GM20431 (cell line): ENCODE data around the gene DEPDC5.
"Not testable (repeated sequence)": the region's sequence is repeated elsewhere in the genome, so short reads cannot be mapped to it uniquely, and the experiment has no call there.

Source experiments
- in situ Hi-C: fragments of 300-500 bp; cut with MseI, MboI; formaldehyde crosslinking; loops from one replicate; pipeline ENCODE4 v1.15.0; 2020; ENCODE audit warnings: low sequenced_read_pairs; ENCODE audit not compliant: unreplicated experiment

The DEPDC5 gene

GRCh38 chr22:31748490-31748889 is 5.3 kb upstream of the DEPDC5 start:
- in situ Hi-C loops, result no loop called here

- in situ Hi-C loops, result no loop called here
These were observed 4.0 kb upstream of the DEPDC5 start, which contains the start of gene PRR14L for GRCh38 chr22:31749636-31750364. PRR14L (minus strand) TSS chr22:31750132; CDS start chr22:31738860, 11,272 bp downstream.

GRCh38 chr22:31750365-31751284 is 3.2 kb upstream of the DEPDC5 start:
- in situ Hi-C loops, result no loop called here

GRCh38 chr22:31752096-31752847 is 1.5 kb upstream of the DEPDC5 start:
- in situ Hi-C loops, result no loop called here

GRCh38 chr22:31753005-31753633 is 700 bp upstream of the DEPDC5 start:
- in situ Hi-C loops, result no loop called here

- in situ Hi-C loops, result no loop called here
These were observed 994 bp downstream of the DEPDC5 start for GRCh38 chr22:31754813-31755212.

GRCh38 chr22:31757265-31757664 is 3.4 kb downstream of the DEPDC5 start:
- in situ Hi-C loops, result no loop called here

GRCh38 chr22:31758860-31759259 is 5.0 kb downstream of the DEPDC5 start:
- in situ Hi-C loops, result not testable (repeated sequence)

GRCh38 chr22:31764785-31765184 is 11.0 kb downstream of the DEPDC5 start:
- in situ Hi-C loops, result no loop called here

GRCh38 chr22:31768422-31769059 is 14.7 kb downstream of the DEPDC5 start:
- in situ Hi-C loops, result no loop called here

GRCh38 chr22:31773416-31773815 is 19.6 kb downstream of the DEPDC5 start:
- in situ Hi-C loops, result no loop called here

GRCh38 chr22:31776231-31776630 is 22.4 kb downstream of the DEPDC5 start:
- in situ Hi-C loops, result no loop called here

GRCh38 chr22:31789803-31790202 is 36.0 kb downstream of the DEPDC5 start:
- in situ Hi-C loops, result no loop called here

- in situ Hi-C loops, result no loop called here
These were observed 36.4 kb downstream of the DEPDC5 start for GRCh38 chr22:31790240-31790639.

- in situ Hi-C loops, result not testable (repeated sequence)
These were observed 45.5 kb downstream of the DEPDC5 start for GRCh38 chr22:31799358-31799757.

GRCh38 chr22:31800065-31800464 is 46.2 kb downstream of the DEPDC5 start:
- in situ Hi-C loops, result no loop called here

GRCh38 chr22:31800861-31801260 is 47.0 kb downstream of the DEPDC5 start:
- in situ Hi-C loops, result not testable (repeated sequence)

GRCh38 chr22:31802575-31802974 is 48.8 kb downstream of the DEPDC5 start:
- in situ Hi-C loops, result no loop called here

GRCh38 chr22:31806751-31807150 is 52.9 kb downstream of the DEPDC5 start:
- in situ Hi-C loops, result no loop called here
